Gastroesophageal sphincter (tissue), 3 donors: ENCODE results near the gene P4HB.

ENCODE experiments used
- CTCF ChIP-seq, 4 experiments: fragments of 200-600 bp in 2 of 4; fragments of 450-650 bp in 2 of 4; sonication (generic) in 1 of 4; IDR thresholded peaks; one replicate each; pipeline ENCODE4 v1.5.1; 2017 to 2019; ENCODE audit warnings: antibody characterized with exemption in 4 of 4, mild to moderate bottlenecking in 2 of 4, moderate library complexity in 2 of 4
- POLR2A ChIP-seq, 2 donors: fragments of 450-650 bp; IDR thresholded peaks; one replicate each; pipeline ENCODE4 v1.6.1; 2017; ENCODE audit warnings: antibody characterized with exemption in 2 of 2, mild to moderate bottlenecking in 2 of 2, moderate library complexity in 1 of 2
- POLR2AphosphoS5 ChIP-seq: sonication (generic); formaldehyde crosslinking; IDR thresholded peaks from one replicate; pipeline ENCODE4 v1.6.1; 2017; ENCODE audit warnings: antibody characterized with exemption

- no peak for TF ChIP-seq CTCF (IDR thresholded peaks at IDR 0.05)
- no peak for TF ChIP-seq POLR2A (IDR thresholded peaks at IDR 0.05)
- no peak for TF ChIP-seq POLR2AphosphoS5
Observed at GRCh38 chr17:81898885-81899284, 38.5 kb upstream of the P4HB start.
